NCI-H524 (cell line): ENCODE data around the gene TUBA1C.
A peak's percentile ranks its signal among the peaks of the same experiment; 100 is the strongest.
"Not testable (repeated sequence)": the region's sequence is repeated elsewhere in the genome, so short reads cannot be mapped to it uniquely, and the experiment has no call there.

ENCODE experiments used
- DNase-seq, 2 experiments: peaks; one replicate each; lab custom pipeline; 2025; lab: John Stamatoyannopoulos, UW

TUBA1C gene

GRCh38 chr12:49255857-49256637, 8.8 kb upstream of the TUBA1C start:
- DNase-seq, result no peak

- DNase-seq, result not testable (repeated sequence)
Measured at GRCh38 chr12:49257508-49258184, 7.2 kb upstream of the TUBA1C start.

- DNase-seq, result no peak
Measured at GRCh38 chr12:49259452-49259851, 5.4 kb upstream of the TUBA1C start.

GRCh38 chr12:49260166-49260565, 4.7 kb upstream of the TUBA1C start:
- no peak for DNase-seq

DNA sequence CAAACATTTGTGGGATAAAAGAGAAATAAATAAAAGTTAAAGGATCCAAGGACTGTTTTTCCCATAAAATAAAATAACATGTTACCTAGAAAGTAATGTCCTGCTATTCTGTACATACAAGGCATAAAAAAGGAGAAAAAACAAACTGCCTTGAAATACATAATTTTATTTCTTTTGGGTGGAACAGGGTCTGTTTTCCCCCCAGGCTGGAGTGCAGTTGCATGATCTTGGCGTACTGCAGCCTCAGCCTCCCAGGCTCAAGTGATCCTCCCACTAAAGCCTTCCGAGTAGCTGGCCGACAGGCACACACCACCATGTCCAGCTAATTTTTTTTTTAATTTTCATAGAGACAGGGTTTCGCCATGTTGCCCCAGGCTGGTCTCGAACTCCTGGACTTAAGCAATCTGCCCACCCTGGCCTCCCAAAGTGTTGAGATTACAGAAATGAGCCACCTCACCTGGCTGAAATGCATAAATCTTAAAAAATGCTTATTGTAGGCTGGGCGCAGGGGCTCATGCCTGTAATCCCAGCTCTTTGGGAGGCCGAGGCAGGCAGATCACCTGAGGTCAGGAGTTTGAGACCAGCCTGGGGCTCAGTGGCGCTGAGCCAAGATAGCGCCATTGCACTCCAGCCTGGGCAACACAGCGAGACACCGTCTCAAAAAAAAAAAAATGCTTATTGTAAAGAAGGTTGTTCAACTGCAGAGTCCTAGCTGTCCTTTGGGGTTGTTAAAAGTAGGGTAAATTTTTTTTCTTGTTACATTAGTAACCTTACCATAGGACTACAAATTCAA, 4.1 kb upstream of the TUBA1C start:
- no peak for DNase-seq

DNA sequence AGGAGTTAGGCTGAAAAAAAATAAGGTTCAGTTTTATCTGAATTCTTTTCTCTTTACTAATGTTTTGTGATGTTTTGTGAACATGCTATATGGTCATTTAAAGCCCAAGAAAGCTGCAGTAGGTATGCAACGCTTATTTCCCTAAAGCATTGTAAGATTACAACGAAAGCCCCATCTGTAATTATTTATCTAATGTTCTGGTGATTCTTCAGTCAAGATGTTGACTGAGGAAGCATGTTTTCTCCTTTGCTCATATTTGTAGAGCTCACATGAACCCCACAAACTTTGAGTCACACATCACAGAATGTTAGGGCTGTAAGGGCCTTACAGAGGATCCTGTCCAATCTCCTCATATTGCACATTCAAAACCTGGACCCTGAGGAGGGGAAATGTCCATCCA, 3.2 kb upstream of the TUBA1C start:
- no peak for DNase-seq

DNA sequence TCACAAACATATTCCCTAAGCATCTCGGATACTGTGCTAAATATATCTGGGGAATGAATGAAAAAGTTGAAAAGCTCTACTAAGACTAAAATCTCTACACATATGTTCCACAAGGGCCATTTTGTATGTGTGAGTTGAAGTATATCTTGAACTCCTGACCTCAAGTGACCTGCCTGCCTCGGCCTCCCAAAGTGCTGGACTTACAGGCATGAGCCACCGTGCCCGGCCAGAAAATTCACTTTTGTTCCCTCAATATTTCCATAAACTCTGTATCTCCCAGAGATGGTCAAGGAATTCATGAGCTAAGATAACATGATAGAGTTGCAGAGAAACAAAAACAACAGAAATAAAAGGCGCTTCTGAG, 1.5 kb upstream of the TUBA1C start:
- DNase-seq, result no peak

- DNase-seq, result no peak
Measured at GRCh38 chr12:49264466-49264872, 413 bp upstream of the TUBA1C start.

DNA sequence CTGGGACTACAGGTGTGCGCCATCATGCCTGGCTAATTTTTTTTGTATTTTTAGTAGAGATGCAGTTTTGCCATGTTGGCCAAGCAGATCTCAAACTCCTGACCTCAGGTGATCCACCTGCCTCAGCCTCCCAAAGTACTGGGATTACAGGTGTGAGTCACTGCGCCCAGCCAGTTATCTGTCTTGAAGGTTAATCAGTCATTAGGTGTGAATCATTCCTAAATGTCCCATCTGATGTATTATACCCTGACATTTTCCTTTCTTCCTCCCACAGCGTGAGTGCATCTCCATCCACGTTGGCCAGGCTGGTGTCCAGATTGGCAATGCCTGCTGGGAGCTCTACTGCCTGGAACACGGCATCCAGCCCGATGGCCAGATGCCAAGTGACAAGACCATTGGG, 4.3 kb downstream of the TUBA1C start:
- not testable (repeated sequence) for DNase-seq

- no peak for DNase-seq
Measured at GRCh38 chr12:49272790-49273725, 8.2 kb downstream of the TUBA1C start.

DNA sequence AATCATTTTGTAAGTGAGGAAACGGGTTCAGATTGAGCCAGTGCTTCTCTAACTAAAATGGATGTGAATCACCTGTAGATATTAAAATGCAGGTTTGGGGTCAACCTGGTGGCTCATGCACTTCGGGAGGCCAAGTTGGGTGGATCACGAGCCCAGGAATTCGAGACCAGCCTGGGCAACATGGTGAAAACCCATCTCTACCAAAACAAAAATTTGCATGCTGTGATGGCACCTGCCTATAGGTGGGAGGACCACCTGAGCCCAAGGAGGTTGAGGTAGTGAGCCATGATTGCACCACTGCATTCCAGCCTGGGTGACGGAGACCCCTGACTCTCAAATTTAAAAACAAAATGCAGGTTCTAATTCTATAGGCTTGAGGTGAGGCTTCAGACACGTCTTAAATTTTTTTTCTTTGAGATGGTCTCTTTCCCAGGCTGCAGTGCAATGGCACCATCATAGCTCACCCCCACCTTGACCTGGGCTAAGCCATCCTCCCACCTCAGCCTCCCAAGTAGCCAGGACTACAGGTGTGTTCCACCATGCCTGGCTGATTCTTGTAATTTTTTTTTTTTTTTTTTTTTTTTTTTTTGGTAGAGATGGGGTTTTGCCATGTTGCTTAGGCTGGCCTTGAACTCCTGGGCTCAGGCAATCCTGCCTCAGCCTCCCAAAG, 9.0 kb downstream of the TUBA1C start:
- no peak for DNase-seq

DNA sequence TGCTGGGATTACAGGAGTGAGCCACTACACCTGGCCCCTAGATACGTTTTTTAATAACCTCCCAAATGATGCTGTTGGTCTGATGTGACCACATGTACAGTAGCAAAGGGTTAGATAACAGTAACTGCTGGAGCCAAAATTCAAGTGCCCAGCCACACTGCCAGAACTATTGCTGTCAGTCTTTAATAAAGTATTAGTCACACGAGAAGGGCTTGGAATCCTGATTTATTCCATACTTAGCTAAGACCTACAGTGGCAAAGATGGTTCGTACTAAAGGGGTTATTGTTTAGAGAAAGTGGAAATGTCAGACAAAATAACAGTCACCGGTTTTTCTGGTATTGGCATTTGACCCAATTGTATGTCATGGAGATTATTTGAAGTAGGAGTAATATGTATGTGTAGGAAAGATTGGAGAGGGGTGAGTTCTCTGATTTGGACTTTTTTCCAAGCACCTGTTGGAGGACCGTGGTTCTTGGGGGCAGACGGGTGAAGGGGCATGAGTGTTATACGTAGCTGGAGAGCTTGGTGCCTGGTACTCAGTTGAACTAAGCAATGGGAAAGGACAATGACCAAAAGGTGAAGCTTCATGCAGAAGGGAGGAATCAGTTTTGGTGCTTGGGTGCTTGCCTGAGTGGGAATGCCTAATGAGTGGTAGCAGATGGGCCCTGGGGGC, 9.7 kb downstream of the TUBA1C start:
- peak in 1 of 2 experiments; percentile 12 for DNase-seq

DNA sequence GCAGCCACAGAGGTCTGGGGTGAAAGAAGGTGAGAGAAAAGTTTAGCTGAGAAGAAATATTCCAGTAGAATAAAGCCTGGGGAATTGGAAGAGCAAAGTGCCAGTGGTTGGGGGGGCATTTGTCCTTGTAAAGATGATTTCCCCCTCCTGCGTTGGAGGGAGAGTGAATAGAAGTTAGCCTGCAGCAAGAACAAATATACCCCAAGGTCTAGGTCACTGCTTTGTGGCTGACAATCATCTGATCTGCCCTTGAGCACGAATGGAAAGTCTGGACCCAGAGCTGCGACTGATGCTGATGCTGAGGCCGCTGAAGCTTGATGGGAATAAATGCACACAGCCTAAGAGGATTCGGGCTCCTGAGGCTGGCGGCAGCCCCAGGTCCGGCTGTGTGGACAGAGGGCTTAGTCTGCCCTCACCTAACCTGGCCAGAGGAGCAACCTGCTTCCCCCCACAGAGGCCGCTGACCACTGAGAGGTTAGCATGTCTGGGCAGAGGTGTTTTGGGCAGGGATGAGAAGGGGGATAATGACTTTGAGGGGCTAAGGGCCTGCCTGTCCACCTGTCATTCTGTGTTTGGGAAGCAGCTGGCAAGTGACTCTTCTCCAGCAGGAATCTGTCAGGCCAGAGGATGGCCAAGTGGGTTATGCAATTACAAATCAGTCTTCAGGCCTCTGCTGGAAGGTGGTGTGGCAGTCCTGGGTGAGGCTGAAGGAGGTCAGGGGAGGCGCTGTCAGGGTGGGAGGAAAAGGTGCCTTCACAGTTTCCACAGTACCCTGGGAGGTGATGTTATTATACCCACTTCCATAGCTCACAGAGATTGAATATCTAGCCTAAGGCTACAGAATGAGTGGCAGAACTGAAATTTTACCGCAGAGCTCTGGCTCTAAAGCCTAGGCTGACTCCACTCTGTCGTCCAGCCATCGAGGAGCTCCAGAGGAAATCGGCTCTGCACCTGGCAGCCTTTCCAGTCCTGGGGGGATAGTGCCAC, 11.7 kb downstream of the TUBA1C start:
- peak; percentile 39 to 74 for DNase-seq

- no peak for DNase-seq
Measured at GRCh38 chr12:49277466-49277865, 12.6 kb downstream of the TUBA1C start.

- DNase-seq, result peak; percentile 64 to 89
Measured at GRCh38 chr12:49279706-49280159, 14.9 kb downstream of the TUBA1C start.

GRCh38 chr12:49280545-49280944, 15.7 kb downstream of the TUBA1C start:
- DNase-seq, result not testable (repeated sequence)

DNA sequence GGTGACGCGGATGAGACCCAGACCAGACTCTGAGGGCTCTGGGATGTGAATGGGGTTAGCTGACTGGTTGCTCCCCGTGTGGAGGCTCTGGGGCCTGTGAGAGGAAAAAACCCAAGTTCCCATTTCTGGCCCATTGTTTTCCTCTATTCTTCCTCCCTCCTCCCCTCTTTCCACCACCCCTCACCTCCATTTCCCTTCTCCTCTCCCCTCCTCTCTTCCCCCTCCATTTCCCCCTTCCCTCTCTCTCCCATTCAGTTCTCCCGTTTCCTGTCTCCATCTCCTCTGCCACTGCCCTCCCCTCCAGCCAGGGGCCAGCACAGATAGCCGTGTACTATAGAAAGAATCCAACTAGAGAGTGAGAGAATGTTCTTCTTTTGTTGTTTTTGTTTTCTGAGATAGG, 17.4 kb downstream of the TUBA1C start:
- DNase-seq, result no peak

- DNase-seq, result not testable (repeated sequence)
Measured at GRCh38 chr12:49282740-49283375, 18.0 kb downstream of the TUBA1C start.
